ENCODE data around the gene SLC12A4. TPM values are rescaled to one million over a fixed set of nuclear protein-coding genes. Genes with fewer than 3 reads are reported as not detected.
A peak's percentile ranks its signal among the peaks of the same experiment; 100 is the strongest.

Gene SLC12A4
- total and polyA plus RNA-seq, 4 donors = 8.0 to 37.3 (median 17.1) TPM

GRCh38 chr16:67943619-67944504 is 24.6 kb downstream of the SLC12A4 start, which contains the start of gene LCAT (continued):
- TF ChIP-seq ZBTB33 (IDR thresholded peaks at IDR 0.05) (no peak), FOXA2 (IDR thresholded peaks at IDR 0.05) (no peak), RXRA (IDR thresholded peaks at IDR 0.05) (peak; percentile 58 to 72)

DNA sequence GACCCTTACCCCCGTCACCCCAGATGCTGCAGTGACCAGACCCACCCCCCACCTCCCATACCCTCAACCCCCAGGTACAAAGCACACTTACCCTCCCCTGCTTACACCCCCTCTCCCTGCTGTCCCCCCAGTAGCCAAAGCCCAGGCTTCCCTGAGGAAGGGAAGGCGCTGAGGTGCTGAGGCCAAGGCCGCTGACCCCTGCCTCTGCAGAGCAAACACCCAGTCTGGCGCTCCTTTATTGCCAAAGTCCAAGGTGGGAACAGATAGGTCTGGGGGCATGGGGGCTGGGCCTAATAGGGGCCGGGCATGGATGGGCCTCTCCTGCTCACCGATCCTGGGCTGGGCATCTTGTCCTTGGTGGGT is 25.2 kb downstream of the SLC12A4 start:
- WGBS = 34% methylated on average over 6 of the region's 6 CpGs
- Histone ChIP-seq H3K9me3 (ENCODE audit: control insufficient read depth in 4 of 4, low read length in 3 of 4) (no peaks in the 10 kb centered on the region), H3K27me3 (ENCODE audit: control insufficient read depth in 4 of 4, insufficient read depth in 4 of 4, low read length in 3 of 4) (no peaks in the 10 kb centered on the region), H3K9ac (ENCODE audit: low read depth in 1 of 2, low read length in 2 of 2) (no peak overlapping the region), H3K36me3 (ENCODE audit: control insufficient read depth in 4 of 4, insufficient read depth in 3 of 4, low read depth in 1 of 4, low read length in 3 of 4) (peaks cover 12 to 33% (median 15%) of the 10 kb centered on the region in 4 donors), H3K27ac (ENCODE audit: low read depth in 1 of 2, low read length in 2 of 2) (peak overlapping the region; percentile 71 to 85), H3K4me3 (ENCODE audit: low read depth in 1 of 3, low read length in 3 of 3) (peak overlapping the region; percentile 59 to 72 (median 62)), H3K4me1 (ENCODE audit: control insufficient read depth in 4 of 4, insufficient read depth in 4 of 4, low read length in 3 of 4) (peaks cover 9 to 55% (median 36%) of the 10 kb centered on the region in 4 donors)
- peak; percentile 57 for DNase-seq (ENCODE audit: low spot score)
- TF ChIP-seq ZBTB33 (IDR thresholded peaks at IDR 0.05) (no peak), HNF4G (IDR thresholded peaks at IDR 0.05) (peak; percentile 63), NR2F2 (IDR thresholded peaks at IDR 0.05) (peak; percentile 93), GABPA (IDR thresholded peaks at IDR 0.05 in 1 of 2, conservative IDR thresholded peaks at IDR 0.05 in 1 of 2) (no peak), FOXA1 (IDR thresholded peaks at IDR 0.05) (no peak), SP1 (IDR thresholded peaks at IDR 0.05) (peak; percentile 78), RXRA (IDR thresholded peaks at IDR 0.05) (peak; percentile 72 to 85), TAF1 (conservative IDR thresholded peaks at IDR 0.05) (no peak), HNF4A (conservative IDR thresholded peaks at IDR 0.05) (peak; percentile 85 to 88), EGR1 (IDR thresholded peaks at IDR 0.05; ENCODE audit: low read depth in 2 of 2) (no peak), FOXA2 (IDR thresholded peaks at IDR 0.05) (peak; percentile 3), RAD21 (IDR thresholded peaks at IDR 0.05) (no peak)
- TF ChIP-seq, protein P1, sequence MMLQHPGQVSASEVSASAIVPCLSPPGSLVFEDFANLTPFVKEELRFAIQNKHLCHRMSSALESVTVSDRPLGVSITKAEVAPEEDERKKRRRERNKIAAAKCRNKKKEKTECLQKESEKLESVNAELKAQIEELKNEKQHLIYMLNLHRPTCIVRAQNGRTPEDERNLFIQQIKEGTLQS (IDR thresholded peaks at IDR 0.05) = no peak
- TF ChIP-seq, protein P2, sequence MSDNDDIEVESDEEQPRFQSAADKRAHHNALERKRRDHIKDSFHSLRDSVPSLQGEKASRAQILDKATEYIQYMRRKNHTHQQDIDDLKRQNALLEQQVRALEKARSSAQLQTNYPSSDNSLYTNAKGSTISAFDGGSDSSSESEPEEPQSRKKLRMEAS (IDR thresholded peaks at IDR 0.05) = no peak

All from liver (tissue), 9 donors.